ENCODE measurements around the gene ANKRD29. TPM values are rescaled to one million over a fixed set of nuclear protein-coding genes. Genes with fewer than 3 reads are reported as not detected.

Gene ANKRD29
- total and polyA plus RNA-seq, 12 donors = 5.3 to 24.9 (median 9.7) TPM

DNA sequence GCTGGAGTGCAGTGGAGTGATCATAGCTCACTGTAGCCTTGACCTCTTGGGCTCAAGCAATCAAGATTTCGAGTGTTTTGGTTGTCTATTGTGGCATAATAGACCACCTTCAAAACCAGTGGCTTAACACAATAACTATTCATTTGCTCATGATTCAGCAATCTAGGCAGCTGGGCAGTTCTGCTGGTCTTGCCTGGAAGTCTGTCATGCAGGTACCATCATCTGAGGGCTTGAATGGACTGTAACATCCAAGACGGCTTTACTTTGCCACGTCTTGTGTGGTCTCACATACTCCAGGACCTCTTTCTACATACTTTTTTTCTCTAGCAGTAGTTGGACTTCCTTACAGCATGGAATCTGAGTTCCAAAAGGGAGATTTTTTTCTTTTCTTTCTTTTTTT, 13.2 kb upstream of the ANKRD29 start:
- no peak for DNase-seq
- H3K4me1 ChIP-seq (replicated peaks in 1 of 2) = no peaks in the 10 kb centered on the region
- H3K36me3 ChIP-seq (replicated peaks in 1 of 2) = no peaks in the 10 kb centered on the region
- no peak for TF ChIP-seq POLR2A (IDR thresholded peaks at IDR 0.05)
- TF ChIP-seq, protein P1, sequence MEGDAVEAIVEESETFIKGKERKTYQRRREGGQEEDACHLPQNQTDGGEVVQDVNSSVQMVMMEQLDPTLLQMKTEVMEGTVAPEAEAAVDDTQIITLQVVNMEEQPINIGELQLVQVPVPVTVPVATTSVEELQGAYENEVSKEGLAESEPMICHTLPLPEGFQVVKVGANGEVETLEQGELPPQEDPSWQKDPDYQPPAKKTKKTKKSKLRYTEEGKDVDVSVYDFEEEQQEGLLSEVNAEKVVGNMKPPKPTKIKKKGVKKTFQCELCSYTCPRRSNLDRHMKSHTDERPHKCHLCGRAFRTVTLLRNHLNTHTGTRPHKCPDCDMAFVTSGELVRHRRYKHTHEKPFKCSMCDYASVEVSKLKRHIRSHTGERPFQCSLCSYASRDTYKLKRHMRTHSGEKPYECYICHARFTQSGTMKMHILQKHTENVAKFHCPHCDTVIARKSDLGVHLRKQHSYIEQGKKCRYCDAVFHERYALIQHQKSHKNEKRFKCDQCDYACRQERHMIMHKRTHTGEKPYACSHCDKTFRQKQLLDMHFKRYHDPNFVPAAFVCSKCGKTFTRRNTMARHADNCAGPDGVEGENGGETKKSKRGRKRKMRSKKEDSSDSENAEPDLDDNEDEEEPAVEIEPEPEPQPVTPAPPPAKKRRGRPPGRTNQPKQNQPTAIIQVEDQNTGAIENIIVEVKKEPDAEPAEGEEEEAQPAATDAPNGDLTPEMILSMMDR (IDR thresholded peaks at IDR 0.05) = no peak
- intact Hi-C loops (cut with DNase I) = no loop called here
- H3K4me3 ChIP-seq = no peak overlapping the region
- peaks cover 17% of the 10 kb centered on the region for H3K27me3 ChIP-seq
- 64 to 72% (median 71%) methylated on average over 3 of the region's 3 CpGs for WGBS, 4 donors
- H3K9me3 ChIP-seq (replicated peaks in 1 of 3) = no peaks in the 10 kb centered on the region
- no peak overlapping the region for H3K27ac ChIP-seq

DNA sequence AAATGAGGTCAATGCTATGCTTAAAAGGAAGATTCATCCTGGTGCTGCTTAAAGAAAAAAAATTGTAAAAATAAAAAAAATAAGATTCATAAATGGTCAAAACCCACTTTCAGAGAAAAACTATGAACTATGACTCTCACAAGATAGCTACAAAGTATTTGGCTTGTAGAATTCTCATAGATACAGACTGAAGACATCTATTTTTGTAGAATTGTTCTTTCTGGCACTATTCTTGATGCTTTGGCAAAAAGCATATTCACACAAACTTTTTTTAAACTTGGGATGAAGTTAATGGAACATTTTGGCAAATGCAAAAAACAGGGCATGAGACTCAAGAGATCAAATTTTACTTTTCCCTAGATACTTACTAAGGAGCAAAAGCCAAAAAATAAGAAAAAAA, 12.5 kb upstream of the ANKRD29 start:
- Histone ChIP-seq H3K9me3 (replicated peaks in 1 of 3) (no peaks in the 10 kb centered on the region), H3K27me3 (peaks cover 11% of the 10 kb centered on the region), H3K4me1 (replicated peaks in 1 of 2) (no peaks in the 10 kb centered on the region), H3K4me3 (no peak overlapping the region), H3K36me3 (replicated peaks in 1 of 2) (no peaks in the 10 kb centered on the region), H3K27ac (no peak overlapping the region)
- intact Hi-C loops (cut with DNase I) = no loop called here
- DNase-seq = no peak
- TF ChIP-seq POLR2A (IDR thresholded peaks at IDR 0.05) = no peak
- TF ChIP-seq, protein P1 (IDR thresholded peaks at IDR 0.05) = no peak

DNA sequence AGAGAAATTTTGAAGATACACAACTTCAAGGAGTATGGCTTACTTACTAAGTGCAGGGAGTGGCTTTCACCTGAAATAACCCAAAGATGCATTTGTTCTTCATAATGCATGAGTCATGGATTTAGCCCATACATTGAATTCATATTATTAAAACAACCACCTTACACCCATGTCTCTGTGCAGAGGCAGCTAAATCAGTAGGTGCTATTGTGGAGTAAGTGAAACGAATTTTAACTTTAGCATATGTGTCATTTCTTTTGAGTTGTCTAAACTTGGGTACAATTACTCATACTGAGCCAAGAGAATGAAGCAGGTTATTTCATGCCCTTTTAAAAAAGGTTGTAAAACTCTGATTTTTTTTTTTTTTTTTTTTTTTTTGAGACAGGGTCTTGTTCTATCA, 11.0 kb upstream of the ANKRD29 start:
- intact Hi-C loops (cut with DNase I) = no loop called here
- Histone ChIP-seq H3K36me3 (replicated peaks in 1 of 2) (no peaks in the 10 kb centered on the region), H3K27me3 (no peaks in the 10 kb centered on the region), H3K9me3 (replicated peaks in 1 of 3) (no peaks in the 10 kb centered on the region), H3K4me1 (replicated peaks in 1 of 2) (no peaks in the 10 kb centered on the region), H3K4me3 (no peak overlapping the region), H3K27ac (no peak overlapping the region)
- WGBS, 4 donors = 58 to 70% (median 66%) methylated on average over 1 of the region's 1 CpG
- DNase-seq = no peak
- TF ChIP-seq, protein P1 (IDR thresholded peaks at IDR 0.05) = no peak
- no peak for TF ChIP-seq POLR2A (IDR thresholded peaks at IDR 0.05)

DNA sequence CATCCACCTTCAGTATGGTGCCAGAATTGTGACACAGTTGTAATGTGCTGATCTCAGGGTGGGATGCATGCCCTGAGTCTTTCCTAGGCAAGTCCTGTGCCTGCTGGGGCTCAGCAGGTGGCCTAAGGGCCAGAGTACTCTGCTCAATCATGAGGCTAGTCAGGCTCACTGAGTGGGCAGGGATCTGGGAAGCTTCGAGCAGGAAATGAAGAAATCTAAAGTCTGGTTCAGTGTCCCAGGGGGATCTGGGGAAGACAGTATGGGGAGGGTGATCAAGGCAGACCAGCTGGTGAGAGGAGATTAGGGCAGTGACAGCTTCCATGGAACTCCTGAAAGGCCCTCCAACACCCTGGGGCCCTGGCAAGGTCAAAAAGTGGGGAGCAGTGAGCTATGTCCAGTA, 8.9 kb upstream of the ANKRD29 start:
- no peak overlapping the region for H3K4me3 ChIP-seq
- H3K36me3 ChIP-seq (replicated peaks in 1 of 2) = no peaks in the 10 kb centered on the region
- intact Hi-C loops (cut with DNase I) = no loop called here
- H3K9me3 ChIP-seq (replicated peaks in 1 of 3) = no peaks in the 10 kb centered on the region
- no peak for DNase-seq
- no peak overlapping the region for H3K27ac ChIP-seq
- WGBS, 4 donors = 50 to 80% (median 73%) methylated on average over 1 of the region's 1 CpG
- no peaks in the 10 kb centered on the region for H3K27me3 ChIP-seq
- no peak for TF ChIP-seq POLR2A (IDR thresholded peaks at IDR 0.05)
- TF ChIP-seq, protein P1 (IDR thresholded peaks at IDR 0.05) = no peak
- H3K4me1 ChIP-seq (replicated peaks in 1 of 2) = no peaks in the 10 kb centered on the region

All from adrenal gland (tissue), 12 donors.